PFSK-1 (cell line): ENCODE results near the gene FOXK2.

Source experiments
- FOXP2 ChIP-seq: optimal IDR thresholded peaks from 2 replicates; pipeline ENCODE3; 2011; ENCODE audit warnings: borderline replicate concordance, control low read depth, inconsistent platforms; ENCODE audit not compliant: insufficient read depth; ENCODE audit errors: extremely low read length, extremely low read depth
- POLR2AphosphoS5 ChIP-seq: IDR thresholded peaks from 2 replicates; pipeline ENCODE4 v1.6.1; 2012; ENCODE audit warnings: low read depth, mild to moderate bottlenecking, control low read depth, low read length, moderate library complexity
- REST ChIP-seq, 2 experiments: IDR thresholded peaks; 2 replicates each; pipeline versions ENCODE4 v1.6.1 to v1.8.0; 2011 to 2012; ENCODE audit warnings: low read depth in 2 of 2, low read length in 2 of 2, control low read depth in 1 of 2, inconsistent platforms in 1 of 2, mild to moderate bottlenecking in 1 of 2, moderate library complexity in 1 of 2; ENCODE audit not compliant: insufficient read depth in 1 of 2
- SIN3A ChIP-seq: IDR thresholded peaks from 2 replicates; pipeline ENCODE4 v1.6.1; 2012; ENCODE audit warnings: mild to moderate bottlenecking, low read length, moderate library complexity, borderline replicate concordance; ENCODE audit not compliant: insufficient read depth
- TAF1 ChIP-seq: IDR thresholded peaks from 2 replicates; pipeline ENCODE4 v1.6.1; 2012; ENCODE audit warnings: low read length, control low read depth, borderline replicate concordance; ENCODE audit not compliant: insufficient read depth

Gene FOXK2

GRCh38 chr17:82604532-82604931 is 85.0 kb downstream of the FOXK2 start:
- TF ChIP-seq REST (IDR thresholded peaks at IDR 0.05; ENCODE audit: insufficient read depth in 1 of 2, low read depth in 2 of 2, low read length in 2 of 2) (no peak), TAF1 (no peak)

- TF ChIP-seq TAF1 = no peak
- TF ChIP-seq SIN3A = no peak
- no peak for TF ChIP-seq POLR2AphosphoS5
- TF ChIP-seq FOXP2 = no peak
- no peak for TF ChIP-seq REST (IDR thresholded peaks at IDR 0.05; ENCODE audit: insufficient read depth in 1 of 2, low read depth in 2 of 2, low read length in 2 of 2)
Measured at GRCh38 chr17:82605939-82606600, 86.5 kb downstream of the FOXK2 start.

GRCh38 chr17:82608816-82609215 is 89.3 kb downstream of the FOXK2 start:
- TF ChIP-seq FOXP2 (no peak), REST (IDR thresholded peaks at IDR 0.05; ENCODE audit: insufficient read depth in 1 of 2, low read depth in 2 of 2, low read length in 2 of 2) (no peak), TAF1 (no peak), SIN3A (no peak)

GRCh38 chr17:82609655-82610054 is 90.1 kb downstream of the FOXK2 start:
- TF ChIP-seq FOXP2 = no peak
- no peak for TF ChIP-seq TAF1
- no peak for TF ChIP-seq SIN3A
- no peak for TF ChIP-seq REST (IDR thresholded peaks at IDR 0.05; ENCODE audit: insufficient read depth in 1 of 2, low read depth in 2 of 2, low read length in 2 of 2)
- TF ChIP-seq POLR2AphosphoS5 = no peak
